OCI-LY3 (cell line): ENCODE results near the gene POLD4.

Experiments used
- H2AFZ ChIP-seq: fragments of 200-600, 300-600 bp; shearing (Covaris generic); 2 replicates; pipeline ENCODE4 v1.6.0; 2014; ENCODE audit warnings: antibody characterized with exemption, low read depth, low read length
- H3K27ac ChIP-seq: fragments of 200-600, 300-600 bp; sonication (generic); 2 replicates; pipeline ENCODE4 v1.5.1; 2014; ENCODE audit warnings: mild to moderate bottlenecking, low read length, moderate library complexity, mixed read lengths
- H3K27me3 ChIP-seq: fragments of 200-600, 300-600 bp; sonication (generic); 2 replicates; pipeline ENCODE4 v1.6.1; 2014; ENCODE audit warnings: low read depth, low read length, mixed read lengths
- H3K36me3 ChIP-seq: fragments of 200-600, 300-600 bp; sonication (generic); replicated peaks from 2 replicates; pipeline ENCODE3; 2014; ENCODE audit warnings: low read depth, low read length, mixed read lengths
- H3K4me1 ChIP-seq: fragments of 300-600, 200-600 bp; sonication (generic); 2 replicates; pipeline ENCODE4 v1.6.1; 2014; ENCODE audit warnings: low read length, mixed read lengths
- H3K4me2 ChIP-seq: fragments of 200-600, 300-600 bp; sonication (generic); 2 replicates; pipeline ENCODE4 v1.6.1; 2014; ENCODE audit warnings: low read length, mixed read lengths
- H3K4me3 ChIP-seq: fragments of 300-600, 200-600 bp; sonication (generic); 2 replicates; pipeline ENCODE4 v1.5.1; 2014; ENCODE audit warnings: antibody characterized with exemption, mild to moderate bottlenecking, low read length, moderate library complexity
- H3K79me2 ChIP-seq: fragments of 300-600, 200-600 bp; shearing (Covaris generic); 2 replicates; pipeline ENCODE4 v1.6.1; 2014; ENCODE audit warnings: mild to moderate bottlenecking, low read length, mixed read lengths
- H3K9ac ChIP-seq: fragments of 300-600, 200-600 bp; shearing (Covaris generic); 2 replicates; pipeline ENCODE4 v1.6.0; 2014; ENCODE audit warnings: mild to moderate bottlenecking, low read length, moderate library complexity
- H3K9me3 ChIP-seq: fragments of 200-600, 300-600 bp; shearing (Covaris generic); 2 replicates; pipeline ENCODE4 v1.6.1; 2014; ENCODE audit warnings: low read length, mixed read lengths; ENCODE audit not compliant: insufficient read depth
- H4K20me1 ChIP-seq: fragments of 200-600, 300-600 bp; sonication (generic); 2 replicates; pipeline ENCODE4 v1.6.1; 2016; ENCODE audit warnings: low read length, mixed read lengths; ENCODE audit not compliant: insufficient read depth
- EZH2phosphoT487 ChIP-seq: fragments of 200-600 bp; shearing (Covaris generic); IDR thresholded peaks from 2 replicates; pipeline ENCODE4 v1.6.1; 2018; ENCODE audit warnings: antibody characterized with exemption, mixed run types, low read depth
- TF ChIP-seq, protein P1 (sequence below): fragments of 200-600, 300-600 bp; sonication (generic); IDR thresholded peaks from 2 replicates; pipeline ENCODE4 v1.5.1; 2014; ENCODE audit warnings: antibody characterized with exemption, low read length, low read depth

The POLD4 gene

DNA sequence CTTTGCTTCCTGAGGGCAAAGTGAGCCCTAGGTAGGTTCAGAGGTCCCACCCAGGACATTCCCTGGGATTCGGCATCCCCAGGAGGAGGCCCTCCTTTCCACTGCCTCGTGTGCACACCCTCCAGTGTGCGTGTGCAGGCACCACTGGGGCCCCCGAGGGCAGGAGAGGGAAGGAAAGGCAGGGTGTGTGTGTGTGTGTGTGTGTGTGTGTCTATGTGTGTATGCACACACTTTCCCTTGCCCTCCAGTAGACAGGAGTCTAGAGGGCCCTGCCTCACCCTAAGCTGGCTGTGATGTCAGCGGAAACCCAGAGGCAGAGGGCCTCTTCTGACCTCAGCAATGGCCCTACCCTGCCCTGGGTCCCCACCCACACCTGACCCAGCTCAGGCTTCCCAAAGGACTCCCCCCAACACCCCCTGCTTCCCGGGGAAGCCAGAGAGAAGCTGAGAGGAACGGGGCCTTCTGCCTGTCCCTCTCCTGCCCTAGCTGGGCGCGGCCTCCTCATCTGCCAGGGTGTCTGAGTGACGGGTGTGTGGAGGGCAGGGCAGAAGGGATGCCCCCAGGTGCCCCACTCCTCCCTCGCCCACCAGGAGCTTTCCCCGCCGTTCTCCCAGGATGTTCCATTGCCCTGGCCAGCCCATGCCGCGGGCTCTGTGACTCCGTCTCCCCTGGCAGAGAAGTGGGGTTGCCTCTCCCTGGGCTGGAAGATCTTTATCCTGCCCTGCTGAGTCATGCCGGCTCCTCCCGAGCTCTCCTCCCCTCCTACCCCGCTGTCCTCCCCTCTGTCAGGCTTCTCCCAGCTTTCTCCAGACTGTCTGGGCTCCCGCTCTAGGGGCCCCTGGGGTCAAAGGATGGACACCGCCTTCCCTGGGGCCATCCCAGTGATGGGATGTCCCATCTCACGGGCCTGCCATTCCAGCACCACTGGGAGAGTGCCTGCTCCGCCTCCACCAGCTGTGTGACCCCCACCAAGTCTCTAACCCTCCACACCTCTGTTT is 26.0 kb upstream of the POLD4 start:
- TF ChIP-seq, protein P1, sequence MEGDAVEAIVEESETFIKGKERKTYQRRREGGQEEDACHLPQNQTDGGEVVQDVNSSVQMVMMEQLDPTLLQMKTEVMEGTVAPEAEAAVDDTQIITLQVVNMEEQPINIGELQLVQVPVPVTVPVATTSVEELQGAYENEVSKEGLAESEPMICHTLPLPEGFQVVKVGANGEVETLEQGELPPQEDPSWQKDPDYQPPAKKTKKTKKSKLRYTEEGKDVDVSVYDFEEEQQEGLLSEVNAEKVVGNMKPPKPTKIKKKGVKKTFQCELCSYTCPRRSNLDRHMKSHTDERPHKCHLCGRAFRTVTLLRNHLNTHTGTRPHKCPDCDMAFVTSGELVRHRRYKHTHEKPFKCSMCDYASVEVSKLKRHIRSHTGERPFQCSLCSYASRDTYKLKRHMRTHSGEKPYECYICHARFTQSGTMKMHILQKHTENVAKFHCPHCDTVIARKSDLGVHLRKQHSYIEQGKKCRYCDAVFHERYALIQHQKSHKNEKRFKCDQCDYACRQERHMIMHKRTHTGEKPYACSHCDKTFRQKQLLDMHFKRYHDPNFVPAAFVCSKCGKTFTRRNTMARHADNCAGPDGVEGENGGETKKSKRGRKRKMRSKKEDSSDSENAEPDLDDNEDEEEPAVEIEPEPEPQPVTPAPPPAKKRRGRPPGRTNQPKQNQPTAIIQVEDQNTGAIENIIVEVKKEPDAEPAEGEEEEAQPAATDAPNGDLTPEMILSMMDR: no peak
- TF ChIP-seq EZH2phosphoT487: no peak
- no peaks in the 10 kb centered on the region for H4K20me1 ChIP-seq
- H3K9me3 ChIP-seq: no peaks in the 10 kb centered on the region
- H3K9ac ChIP-seq: no peak overlapping the region
- H3K4me3 ChIP-seq: no peak overlapping the region
- H3K27ac ChIP-seq: no peak overlapping the region
- H3K4me1 ChIP-seq: peaks cover 32% of the 10 kb centered on the region
- H3K4me2 ChIP-seq: no peak overlapping the region
- H3K36me3 ChIP-seq: no peaks in the 10 kb centered on the region
- H2AFZ ChIP-seq: no peak overlapping the region
- H3K27me3 ChIP-seq: peaks cover 22% of the 10 kb centered on the region
- no peaks in the 10 kb centered on the region for H3K79me2 ChIP-seq

DNA sequence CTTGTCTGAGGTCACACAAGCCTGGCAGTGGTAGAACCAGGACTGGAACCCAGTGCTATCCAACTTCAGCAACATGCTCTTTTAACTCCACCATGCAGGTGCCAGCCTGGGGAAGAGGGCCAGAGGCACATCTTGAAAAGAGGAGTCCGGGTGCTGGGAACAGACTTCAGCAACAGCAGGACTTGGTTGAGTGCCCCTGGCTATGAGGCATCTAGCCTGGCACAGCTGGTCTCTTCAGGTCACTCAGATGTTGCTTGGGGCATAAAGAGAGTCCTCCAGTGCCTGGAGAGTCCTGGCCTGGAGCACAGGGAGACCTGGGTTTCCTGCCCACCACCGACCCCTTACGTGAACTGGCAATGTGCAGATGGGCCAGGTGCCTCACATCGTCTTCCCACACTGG is 25.2 kb upstream of the POLD4 start:
- Histone ChIP-seq H2AFZ (no peak overlapping the region), H3K9me3 (no peaks in the 10 kb centered on the region), H3K4me3 (no peak overlapping the region), H3K79me2 (peaks cover 4% of the 10 kb centered on the region; the same call in 1 of the 2 replicates), H3K27me3 (peaks cover 18% of the 10 kb centered on the region), H4K20me1 (no peaks in the 10 kb centered on the region), H3K36me3 (no peaks in the 10 kb centered on the region), H3K4me2 (no peak overlapping the region), H3K9ac (no peak overlapping the region), H3K27ac (no peak overlapping the region), H3K4me1 (peaks cover 37% of the 10 kb centered on the region)
- TF ChIP-seq, protein P1: no peak
- no peak for TF ChIP-seq EZH2phosphoT487

DNA sequence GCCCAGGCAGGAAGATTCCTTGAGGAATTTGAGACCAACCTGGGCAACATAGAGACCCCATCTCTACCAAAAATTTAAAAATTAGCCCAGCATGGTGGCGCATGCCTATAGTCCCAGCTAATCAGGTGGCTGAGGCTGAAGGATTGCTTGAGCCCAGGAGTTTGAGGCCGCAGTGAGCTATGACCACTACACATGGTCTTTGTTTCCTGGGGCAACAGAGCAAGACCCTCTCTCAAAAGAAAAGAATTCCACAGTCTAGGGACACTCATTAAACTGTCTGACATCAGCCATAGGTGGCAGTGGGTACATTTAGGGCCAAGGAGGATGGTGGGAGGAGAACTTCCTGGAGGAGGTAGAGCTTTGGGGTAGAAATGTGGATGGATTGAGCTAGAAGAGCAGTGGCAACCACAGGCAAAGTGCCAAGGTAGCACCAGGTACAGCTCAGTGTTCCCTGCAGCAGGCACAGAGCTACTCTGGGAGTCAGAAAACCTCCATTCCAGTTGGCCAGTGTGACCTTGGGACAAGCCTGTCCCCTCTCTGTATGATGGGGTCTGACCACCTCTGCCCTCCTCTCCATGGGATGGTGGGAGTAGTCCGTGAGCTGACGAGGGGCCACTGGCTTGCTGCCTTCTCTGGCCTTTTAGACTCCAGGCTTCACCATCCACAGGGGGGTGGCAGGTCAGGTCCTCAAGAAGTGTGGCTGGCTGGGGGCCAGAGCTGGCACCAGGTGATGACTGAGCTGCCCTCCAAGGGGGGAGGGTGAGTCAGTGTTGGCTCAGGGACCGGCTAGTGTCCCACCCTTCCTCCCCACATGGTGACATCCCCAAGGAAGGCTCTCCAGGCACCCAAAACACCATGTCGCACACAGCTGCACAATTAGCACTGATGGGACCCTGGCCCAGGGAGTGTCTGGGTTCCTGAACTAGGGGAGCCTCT is 23.8 kb upstream of the POLD4 start:
- no peak overlapping the region for H3K27ac ChIP-seq
- TF ChIP-seq, protein P1: no peak
- TF ChIP-seq EZH2phosphoT487: no peak
- no peaks in the 10 kb centered on the region for H3K9me3 ChIP-seq
- H3K4me1 ChIP-seq: peaks cover 34% of the 10 kb centered on the region
- H3K36me3 ChIP-seq: no peaks in the 10 kb centered on the region
- peaks cover 18% of the 10 kb centered on the region for H3K27me3 ChIP-seq
- H3K79me2 ChIP-seq: peaks cover 10% of the 10 kb centered on the region; the same call in 1 of the 2 replicates
- H3K9ac ChIP-seq: no peak overlapping the region
- no peaks in the 10 kb centered on the region for H4K20me1 ChIP-seq
- no peak overlapping the region for H3K4me2 ChIP-seq
- no peak overlapping the region for H2AFZ ChIP-seq
- no peak overlapping the region for H3K4me3 ChIP-seq
